Measurements from ENCODE around the gene KIF26B. TPM values are rescaled to one million over a fixed set of nuclear protein-coding genes. Genes with fewer than 3 reads are reported as not detected.

The KIF26B gene
- polyA plus RNA-seq, 1 donor from 2014 or later, result 6.3 TPM

DNA sequence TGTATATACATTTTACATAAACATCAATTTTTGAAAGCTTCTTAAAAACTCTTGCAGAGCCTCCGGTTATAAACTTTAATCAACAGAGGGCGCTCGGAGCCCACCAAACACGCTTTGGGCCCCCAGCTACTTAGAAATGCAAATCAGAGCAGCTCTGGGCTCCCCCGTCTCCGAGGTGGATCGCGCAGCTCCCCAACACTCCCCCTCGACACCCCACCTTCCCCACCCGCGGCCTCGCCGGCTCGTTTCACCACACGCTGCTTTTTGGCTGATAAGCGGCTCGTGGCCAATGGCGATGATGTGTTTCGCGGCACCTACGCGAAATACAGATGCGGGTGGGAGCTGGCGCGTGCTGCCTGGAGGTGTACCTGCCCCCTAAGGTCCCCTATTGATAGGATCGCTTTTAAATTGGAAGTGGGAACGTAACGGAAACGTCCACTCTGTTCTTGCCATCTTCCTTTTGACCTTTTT, 1.7 kb upstream of the KIF26B start:
- H3K9ac ChIP-seq (ENCODE audit: low read length), result peak overlapping the region; percentile 75
- H2AFZ ChIP-seq (ENCODE audit: low read depth, low read length), result peak overlapping the region; percentile 71
- H3K4me3 ChIP-seq (ENCODE audit: low read length), result peak overlapping the region; percentile 91
- TF ChIP-seq, protein P1, sequence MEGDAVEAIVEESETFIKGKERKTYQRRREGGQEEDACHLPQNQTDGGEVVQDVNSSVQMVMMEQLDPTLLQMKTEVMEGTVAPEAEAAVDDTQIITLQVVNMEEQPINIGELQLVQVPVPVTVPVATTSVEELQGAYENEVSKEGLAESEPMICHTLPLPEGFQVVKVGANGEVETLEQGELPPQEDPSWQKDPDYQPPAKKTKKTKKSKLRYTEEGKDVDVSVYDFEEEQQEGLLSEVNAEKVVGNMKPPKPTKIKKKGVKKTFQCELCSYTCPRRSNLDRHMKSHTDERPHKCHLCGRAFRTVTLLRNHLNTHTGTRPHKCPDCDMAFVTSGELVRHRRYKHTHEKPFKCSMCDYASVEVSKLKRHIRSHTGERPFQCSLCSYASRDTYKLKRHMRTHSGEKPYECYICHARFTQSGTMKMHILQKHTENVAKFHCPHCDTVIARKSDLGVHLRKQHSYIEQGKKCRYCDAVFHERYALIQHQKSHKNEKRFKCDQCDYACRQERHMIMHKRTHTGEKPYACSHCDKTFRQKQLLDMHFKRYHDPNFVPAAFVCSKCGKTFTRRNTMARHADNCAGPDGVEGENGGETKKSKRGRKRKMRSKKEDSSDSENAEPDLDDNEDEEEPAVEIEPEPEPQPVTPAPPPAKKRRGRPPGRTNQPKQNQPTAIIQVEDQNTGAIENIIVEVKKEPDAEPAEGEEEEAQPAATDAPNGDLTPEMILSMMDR (IDR thresholded peaks at IDR 0.05; ENCODE audit: poor library complexity, severe bottlenecking), result peak; percentile 91
- TF ChIP-seq REST (IDR thresholded peaks at IDR 0.05; ENCODE audit: borderline replicate concordance), result no peak
- peak; percentile 94 for TF ChIP-seq SMC3 (conservative IDR thresholded peaks at IDR 0.05; ENCODE audit: poor library complexity)
- no peak for TF ChIP-seq MXI1 (conservative IDR thresholded peaks at IDR 0.05; ENCODE audit: poor library complexity, severe bottlenecking)
- TF ChIP-seq POLR2AphosphoS5 (IDR thresholded peaks at IDR 0.05), result peak; percentile 41
- TF ChIP-seq EP300 (conservative IDR thresholded peaks at IDR 0.05; ENCODE audit: poor library complexity, severe bottlenecking), result peak; percentile 33
- no peak for TF ChIP-seq EZH2 (IDR thresholded peaks at IDR 0.05; ENCODE audit: borderline replicate concordance, insufficient read depth, low read length, poor library complexity, severe bottlenecking)
- TF ChIP-seq RAD21 (conservative IDR thresholded peaks at IDR 0.05), result peak; percentile 96
- no peak for TF ChIP-seq TAF1 (IDR thresholded peaks at IDR 0.05; ENCODE audit: low read depth)
- H3K9me2 ChIP-seq (ENCODE audit: insufficient read depth, low read length), result no peaks in the 10 kb centered on the region
- peak overlapping the region; percentile 93 for H3K4me2 ChIP-seq (ENCODE audit: low read length)
- peaks cover 3% of the 10 kb centered on the region for H3F3A ChIP-seq (ENCODE audit: insufficient read depth, low read length, poor library complexity, severe bottlenecking)
- H3K27ac ChIP-seq (ENCODE audit: low read length), result peak overlapping the region; percentile 74
- no peaks in the 10 kb centered on the region for H3K9me3 ChIP-seq (ENCODE audit: low read length)
- peaks cover 10% of the 10 kb centered on the region for H3K79me2 ChIP-seq (replicated peaks; ENCODE audit: insufficient read depth, low read length)
- no peaks in the 10 kb centered on the region for H4K20me1 ChIP-seq (ENCODE audit: insufficient read depth)
- peaks cover 23% of the 10 kb centered on the region for H3K27me3 ChIP-seq (ENCODE audit: insufficient read depth, low read depth, low read length)
- no peaks in the 10 kb centered on the region for H3K36me3 ChIP-seq (ENCODE audit: insufficient read depth, low read length)

GRCh38 chr1:245153552-245154428, 995 bp upstream of the KIF26B start:
- Histone ChIP-seq H3K36me3 (ENCODE audit: insufficient read depth, low read length) (no peaks in the 10 kb centered on the region), H3K9ac (ENCODE audit: low read length) (peak overlapping the region; percentile 75)

More at GRCh38 chr1:245153552-245154428, 995 bp upstream of the KIF26B start:
- peak overlapping the region; percentile 74 for H3K27ac ChIP-seq (ENCODE audit: low read length)
- H3F3A ChIP-seq (ENCODE audit: insufficient read depth, low read length, poor library complexity, severe bottlenecking), result peaks cover 3% of the 10 kb centered on the region
- no peaks in the 10 kb centered on the region for H3K9me3 ChIP-seq (ENCODE audit: low read length)
- H3K27me3 ChIP-seq (ENCODE audit: insufficient read depth, low read depth, low read length), result peaks cover 23% of the 10 kb centered on the region
- H3K4me2 ChIP-seq (ENCODE audit: low read length), result peak overlapping the region; percentile 93
- peak; percentile 83 for TF ChIP-seq MXI1 (conservative IDR thresholded peaks at IDR 0.05; ENCODE audit: poor library complexity, severe bottlenecking)
- TF ChIP-seq EP300 (conservative IDR thresholded peaks at IDR 0.05; ENCODE audit: poor library complexity, severe bottlenecking), result peak; percentile 2
- peak; percentile 29 for TF ChIP-seq REST (IDR thresholded peaks at IDR 0.05; ENCODE audit: borderline replicate concordance)
- TF ChIP-seq SMC3 (conservative IDR thresholded peaks at IDR 0.05; ENCODE audit: poor library complexity), result no peak
- no peak for TF ChIP-seq RAD21 (conservative IDR thresholded peaks at IDR 0.05)
- TF ChIP-seq EZH2 (IDR thresholded peaks at IDR 0.05; ENCODE audit: borderline replicate concordance, insufficient read depth, low read length, poor library complexity, severe bottlenecking), result no peak
- peak; percentile 57 for TF ChIP-seq TAF1 (IDR thresholded peaks at IDR 0.05; ENCODE audit: low read depth)
- no peak for TF ChIP-seq POLR2AphosphoS5 (IDR thresholded peaks at IDR 0.05)
- TF ChIP-seq, protein P1 (IDR thresholded peaks at IDR 0.05; ENCODE audit: poor library complexity, severe bottlenecking), result no peak
- H4K20me1 ChIP-seq (ENCODE audit: insufficient read depth), result no peaks in the 10 kb centered on the region
- peak overlapping the region; percentile 91 for H3K4me3 ChIP-seq (ENCODE audit: low read length)
- H3K79me2 ChIP-seq (replicated peaks; ENCODE audit: insufficient read depth, low read length), result peaks cover 17% of the 10 kb centered on the region
- H2AFZ ChIP-seq (ENCODE audit: low read depth, low read length), result peak overlapping the region; percentile 71
- H3K9me2 ChIP-seq (ENCODE audit: insufficient read depth, low read length), result no peaks in the 10 kb centered on the region

All from neural cell (in vitro differentiated cells).